Transverse colon (tissue), 4 donors: ENCODE data around the gene IMMP2L. TPM values are rescaled to one million over a fixed set of nuclear protein-coding genes. Genes with fewer than 3 reads are reported as not detected.

Experiments
- DNase-seq: peaks from one replicate; pipeline ENCODE4 v3.0.0-alpha.2; 2019
- H3K27ac ChIP-seq, 4 donors: fragments of 200-600 bp; sonication (generic); 2 replicates each; pipeline ENCODE4 v1.5.1; 2016 to 2018; ENCODE audit warnings: inconsistent platforms in 4 of 4
- H3K27me3 ChIP-seq: fragments of 200-600 bp; sonication (generic); 2 replicates; pipeline ENCODE4 v1.5.1; 2017; ENCODE audit warnings: inconsistent platforms
- H3K36me3 ChIP-seq, 4 donors: fragments of 200-600 bp; sonication (generic); 2 replicates each; pipeline ENCODE4 v1.5.1; 2017 to 2019; ENCODE audit warnings: inconsistent platforms in 4 of 4
- H3K4me1 ChIP-seq, 4 donors: fragments of 200-600 bp; sonication (generic); 2 replicates each; pipeline ENCODE4 v1.5.1; 2017 to 2020; ENCODE audit warnings: inconsistent platforms in 4 of 4
- H3K4me3 ChIP-seq, 4 donors: fragments of 200-600 bp; sonication (generic); 1 replicate in 1 of 4; 2 replicates in 3 of 4; pipeline versions ENCODE4 v1.5.1 to v1.6.1; 2017 to 2019; ENCODE audit warnings: inconsistent platforms in 4 of 4
- H3K9me3 ChIP-seq, 2 donors: fragments of 200-600 bp; sonication (generic); 2 replicates each; pipeline ENCODE4 v1.5.1; 2017 to 2019; ENCODE audit warnings: inconsistent platforms in 2 of 2
- CTCF ChIP-seq, 5 experiments: fragments of 200-600 bp in 3 of 5; fragments of 450-650 bp in 2 of 5; sonication (generic) in 3 of 5; IDR thresholded peaks; 1 replicate in 2 of 5; 2 replicates in 3 of 5; pipeline ENCODE4 v1.5.1; 2016 to 2017; ENCODE audit warnings: antibody characterized with exemption in 5 of 5, inconsistent platforms in 3 of 5, mild to moderate bottlenecking in 2 of 5, moderate library complexity in 1 of 5
- EP300 ChIP-seq: sonication (generic); formaldehyde crosslinking; IDR thresholded peaks from one replicate; pipeline ENCODE4 v1.6.1; 2017; ENCODE audit warnings: antibody characterized with exemption, low read depth
- POLR2A ChIP-seq: fragments of 450-650 bp; IDR thresholded peaks from one replicate; pipeline ENCODE4 v1.6.1; 2016; ENCODE audit warnings: antibody characterized with exemption, mild to moderate bottlenecking, moderate library complexity
- POLR2AphosphoS5 ChIP-seq, 3 donors: sonication (generic); formaldehyde crosslinking; IDR thresholded peaks; one replicate each; pipeline ENCODE4 v1.6.1; 2016; ENCODE audit warnings: antibody characterized with exemption in 3 of 3
- WGBS, 2 donors: methylation state at CpG; one replicate each; pipeline ENCODE4 v1.1.5; 2018; ENCODE audit warnings: low coverage in 1 of 2; 5-methylcytosine and 5-hydroxymethylcytosine counted together
- in situ Hi-C, 4 donors: fragments of 200-750 bp; cut with MboI; loops; one replicate each; pipeline versions ENCODE4 v1.15.0 to v1.15.1; 2017; ENCODE audit warnings: low sequenced_read_pairs in 3 of 4, low pct_ligation_motif_present in 1 of 4, low pct_unique_long_range_greater_than_20kb in 1 of 4
- intact Hi-C: fragments of 100-400 bp; cut with DNase I; formaldehyde crosslinking; loops from one replicate; pipeline ENCODE4 v1.15.1; 2023; ENCODE audit warnings: low total_unique reads
- total RNA-seq, 4 donors: library from RNA; depleted of rRNA; stranded (reverse); fragments of >200 nt; gene quantifications; one replicate each; pipeline ENCODE4 v1.1.0, GENCODE V29; 2016

IMMP2L gene
- total RNA-seq, 4 donors from 2014 or later = 8.6 to 69.6 (median 10.9) TPM

- Histone ChIP-seq H3K4me3 (no peak overlapping the region), H3K9me3 (no peaks in the 10 kb centered on the region), H3K36me3 (no peaks in the 10 kb centered on the region), H3K4me1 (no peaks in the 10 kb centered on the region), H3K27me3 (no peaks in the 10 kb centered on the region), H3K27ac (no peak overlapping the region)
- no peak for DNase-seq
- intact Hi-C loops = no loop called here
- TF ChIP-seq CTCF (IDR thresholded peaks at IDR 0.05) = no peak
- TF ChIP-seq EP300 = no peak
- TF ChIP-seq POLR2A = no peak
- no peak for TF ChIP-seq POLR2AphosphoS5 (IDR thresholded peaks at IDR 0.05)
- in situ Hi-C loops = no loop called here
These were observed 188.3 kb downstream of the IMMP2L start for GRCh38 chr7:111374027-111374426.

GRCh38 chr7:111371437-111371836 is 190.9 kb downstream of the IMMP2L start:
- Histone ChIP-seq H3K9me3 (no peaks in the 10 kb centered on the region), H3K27me3 (no peaks in the 10 kb centered on the region), H3K4me3 (no peak overlapping the region), H3K27ac (no peak overlapping the region), H3K4me1 (no peaks in the 10 kb centered on the region), H3K36me3 (no peaks in the 10 kb centered on the region)
- no peak for TF ChIP-seq POLR2AphosphoS5 (IDR thresholded peaks at IDR 0.05)
- TF ChIP-seq POLR2A = no peak
- TF ChIP-seq EP300 = no peak
- no peak for TF ChIP-seq CTCF (IDR thresholded peaks at IDR 0.05)
- intact Hi-C loops (no loop called here), in situ Hi-C loops (no loop called here)
- no peak for DNase-seq
- WGBS, 2 donors = 96 to 100% methylated on average over 1 of the region's 1 CpG

- Histone ChIP-seq H3K27ac (no peak overlapping the region), H3K36me3 (no peaks in the 10 kb centered on the region), H3K27me3 (no peaks in the 10 kb centered on the region), H3K4me1 (no peaks in the 10 kb centered on the region), H3K4me3 (no peak overlapping the region), H3K9me3 (no peaks in the 10 kb centered on the region)
- in situ Hi-C loops = no loop called here
- intact Hi-C loops = no loop called here
- DNase-seq = no peak
- TF ChIP-seq EP300 (no peak), CTCF (IDR thresholded peaks at IDR 0.05) (no peak)
- WGBS, 2 donors = 100% methylated on average over 1 of the region's 1 CpG
These were observed 192.3 kb downstream of the IMMP2L start for GRCh38 chr7:111370002-111370401.

GRCh38 chr7:111368381-111369065 is 193.8 kb downstream of the IMMP2L start:
- intact Hi-C loops (no loop called here), in situ Hi-C loops (no loop called here)
- no peak for DNase-seq
- H3K36me3 ChIP-seq = no peaks in the 10 kb centered on the region
- 92 to 100% methylated on average over 1 to 3 of the region's 3 CpGs for WGBS, 2 donors
- no peak overlapping the region for H3K4me3 ChIP-seq
- no peak overlapping the region for H3K27ac ChIP-seq
- no peaks in the 10 kb centered on the region for H3K9me3 ChIP-seq
- no peak for TF ChIP-seq CTCF (IDR thresholded peaks at IDR 0.05)
- no peak for TF ChIP-seq POLR2AphosphoS5 (IDR thresholded peaks at IDR 0.05)
- no peak for TF ChIP-seq POLR2A
- TF ChIP-seq EP300 = no peak
- no peaks in the 10 kb centered on the region for H3K27me3 ChIP-seq
- no peaks in the 10 kb centered on the region for H3K4me1 ChIP-seq
